GM04504 (cell line): Measurements from ENCODE around the gene CDC14B.
"Not testable (repeated sequence)": the region's sequence is repeated elsewhere in the genome, so short reads cannot be mapped to it uniquely, and the experiment has no call there.

Experiments
- DNase-seq: peaks from one replicate; pipeline ENCODE4 v3.0.0-alpha.2; 2012; ENCODE audit warnings: low read depth

The CDC14B gene

DNA sequence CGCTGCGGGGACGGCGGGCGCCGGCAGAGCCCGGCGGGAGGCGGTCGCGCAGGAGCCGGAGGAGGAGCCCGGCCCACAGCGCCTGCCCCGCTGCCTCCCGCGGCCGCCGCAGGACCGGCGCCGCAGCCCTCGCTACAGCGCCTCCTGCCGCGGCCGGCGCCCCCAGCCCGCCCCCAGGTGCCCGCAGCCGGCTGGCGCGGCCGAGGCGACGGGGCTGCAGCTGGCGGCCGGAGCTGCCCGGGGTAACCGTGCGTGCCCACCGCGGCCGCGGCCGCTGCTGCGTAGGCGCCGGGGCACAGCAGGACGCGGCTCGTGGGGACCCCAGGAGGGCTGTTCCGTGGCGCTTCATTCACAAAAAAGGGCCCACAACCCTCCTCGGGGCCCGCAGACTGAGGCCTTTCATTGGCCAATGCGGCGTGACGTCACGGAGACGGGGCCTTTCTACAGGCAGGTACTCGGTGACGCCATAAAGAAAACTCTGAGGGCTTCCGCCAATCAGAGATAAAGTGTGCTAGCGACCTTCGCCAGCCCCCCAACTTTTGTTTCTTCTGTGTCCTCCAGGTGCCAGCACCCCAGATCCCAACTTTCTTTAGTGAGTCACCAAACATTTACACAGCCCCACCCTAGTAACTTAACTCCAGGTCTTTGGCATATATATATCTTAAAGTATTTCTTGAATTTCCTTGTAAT is at the start of gene CDC14B:
Gene CDC14B (minus strand): TSS at position 353 of the 690 bp plus-strand sequence. CDS start 465 bp downstream, outside the sequence.
- DNase-seq, result no peak

DNA sequence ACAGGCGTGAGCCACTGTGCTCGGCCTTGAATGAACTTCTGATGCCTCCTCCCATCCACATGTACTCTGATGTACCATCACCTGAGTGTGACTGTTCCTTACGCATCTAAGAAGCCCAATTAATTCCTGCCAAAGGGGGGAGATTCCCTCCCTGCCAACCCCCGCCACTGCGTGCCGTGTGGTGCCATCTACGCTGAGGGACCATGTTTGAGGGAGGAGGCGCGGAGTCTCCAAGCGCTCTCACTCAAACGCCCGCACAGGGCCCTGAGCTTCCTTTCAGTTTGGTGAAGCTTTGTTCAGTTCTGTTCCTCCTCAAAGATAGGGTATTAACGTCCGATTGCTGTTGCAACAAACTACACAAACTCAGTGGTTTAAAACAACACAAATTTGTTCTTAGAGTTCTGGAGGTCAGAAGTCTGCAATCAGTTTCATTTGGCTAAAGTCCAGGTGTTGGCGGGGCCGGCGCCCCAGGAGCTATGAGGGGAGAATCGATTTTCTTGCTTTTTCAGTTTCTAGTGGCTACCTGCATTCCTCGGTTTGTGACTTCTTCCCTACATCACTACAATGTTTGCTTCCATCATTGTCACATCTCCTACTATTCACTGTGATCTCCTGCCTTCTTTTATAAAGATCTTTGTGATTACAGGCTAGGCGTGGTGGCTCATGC is 49.4 kb upstream of the CDC14B start:
- DNase-seq, result no peak

DNA sequence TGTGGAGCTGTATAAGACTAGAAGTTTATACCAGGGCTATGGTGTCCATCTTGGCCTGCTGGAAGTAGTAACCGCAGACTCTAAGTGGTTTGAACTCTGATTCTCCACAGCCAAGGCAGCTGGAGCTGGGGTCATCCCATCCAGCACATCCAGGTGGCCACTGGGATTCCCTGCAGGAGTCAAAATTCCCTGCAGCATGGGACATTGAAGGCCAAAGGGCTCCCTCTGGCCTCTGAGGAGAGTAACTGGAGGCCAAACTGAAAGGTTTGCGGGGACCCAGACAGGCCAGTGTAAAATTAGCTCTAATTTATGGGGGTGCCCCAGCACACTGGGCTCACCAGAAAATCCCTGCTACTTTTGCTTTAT is 47.7 kb upstream of the CDC14B start:
- no peak for DNase-seq

GRCh38 chr9:96666653-96667362 is 47.2 kb upstream of the CDC14B start:
- peak; percentile 52 for DNase-seq

DNA sequence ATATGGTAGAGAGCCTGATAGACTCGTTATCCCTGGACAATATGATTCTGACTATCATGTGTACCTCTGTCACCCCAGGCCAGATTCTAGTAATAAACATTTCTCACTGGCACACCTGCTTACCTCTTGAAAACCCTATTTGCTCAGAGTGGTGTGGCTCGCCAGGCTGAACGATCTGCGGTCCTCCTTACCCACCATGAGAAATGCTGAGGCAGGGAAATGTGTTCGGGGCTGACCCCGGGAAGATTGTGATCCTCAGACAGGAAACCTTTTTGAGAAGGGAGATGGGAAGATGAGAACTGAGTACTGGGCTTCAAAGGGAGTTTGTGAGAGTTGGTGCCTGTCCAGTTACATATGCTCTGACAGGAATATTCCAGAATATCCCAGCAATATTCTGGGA is 46.1 kb upstream of the CDC14B start:
- DNase-seq, result no peak

- no peak for DNase-seq
These were observed 44.0 kb upstream of the CDC14B start for GRCh38 chr9:96663506-96664120.

DNA sequence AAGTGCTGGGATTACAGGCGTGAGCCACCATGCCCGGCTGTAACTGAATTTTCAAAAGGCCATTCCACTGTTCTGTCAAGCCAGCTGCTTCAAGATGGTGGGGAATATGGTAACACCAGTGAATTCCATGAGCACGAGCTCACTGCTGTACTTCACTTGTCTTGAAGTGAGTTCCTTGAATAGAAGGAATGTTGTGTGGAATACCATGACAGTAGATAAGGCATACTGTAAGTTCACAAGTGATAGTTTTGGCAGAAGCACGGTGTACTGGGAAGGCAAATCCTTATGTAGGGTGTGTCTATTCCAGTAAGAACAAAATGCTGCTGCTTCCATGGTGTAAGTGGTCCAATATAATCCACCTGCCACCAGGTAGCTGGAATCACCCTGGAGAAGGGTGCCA is 42.1 kb upstream of the CDC14B start:
- no peak for DNase-seq

- DNase-seq, result no peak
These were observed 41.1 kb upstream of the CDC14B start for GRCh38 chr9:96660692-96661248.

DNA sequence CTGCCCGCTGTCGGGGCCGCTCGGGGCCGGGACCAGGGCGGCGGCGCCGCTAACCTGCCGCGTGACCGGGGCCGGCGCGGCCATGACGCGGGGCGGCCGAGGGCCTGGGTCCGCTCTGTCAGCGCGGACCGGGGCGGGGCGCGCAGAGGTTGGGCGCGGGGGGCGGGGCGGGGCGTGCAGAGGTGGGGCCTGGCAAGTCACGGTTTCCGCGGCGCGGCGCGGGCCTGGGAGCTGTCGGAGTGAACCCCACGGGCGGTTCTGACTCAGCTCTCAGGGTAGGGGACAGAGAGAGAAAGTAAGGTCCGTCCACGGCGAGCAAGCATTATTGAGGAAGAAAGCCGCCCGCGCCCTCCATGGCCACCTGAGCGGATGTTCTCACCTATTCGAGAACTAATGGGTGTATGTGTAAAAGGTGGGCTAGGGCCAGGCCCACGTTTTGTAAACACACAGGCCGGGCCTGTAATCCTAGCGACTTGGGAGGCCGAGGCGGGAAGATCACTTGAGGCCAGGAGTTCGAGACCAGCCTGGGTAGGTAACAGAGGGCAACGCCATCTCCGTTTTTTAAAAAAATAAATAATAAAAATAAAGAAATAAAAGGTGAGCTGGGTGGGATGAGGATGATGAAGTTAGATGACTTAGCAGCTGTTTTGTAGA is 35.7 kb upstream of the CDC14B start, which contains the start of gene PRXL2C:
Gene PRXL2C (minus strand): TSS at position 120 of the 654 bp plus-strand sequence. CDS start 36 bp downstream, at position 84.
- DNase-seq, result peak; percentile 36

DNA sequence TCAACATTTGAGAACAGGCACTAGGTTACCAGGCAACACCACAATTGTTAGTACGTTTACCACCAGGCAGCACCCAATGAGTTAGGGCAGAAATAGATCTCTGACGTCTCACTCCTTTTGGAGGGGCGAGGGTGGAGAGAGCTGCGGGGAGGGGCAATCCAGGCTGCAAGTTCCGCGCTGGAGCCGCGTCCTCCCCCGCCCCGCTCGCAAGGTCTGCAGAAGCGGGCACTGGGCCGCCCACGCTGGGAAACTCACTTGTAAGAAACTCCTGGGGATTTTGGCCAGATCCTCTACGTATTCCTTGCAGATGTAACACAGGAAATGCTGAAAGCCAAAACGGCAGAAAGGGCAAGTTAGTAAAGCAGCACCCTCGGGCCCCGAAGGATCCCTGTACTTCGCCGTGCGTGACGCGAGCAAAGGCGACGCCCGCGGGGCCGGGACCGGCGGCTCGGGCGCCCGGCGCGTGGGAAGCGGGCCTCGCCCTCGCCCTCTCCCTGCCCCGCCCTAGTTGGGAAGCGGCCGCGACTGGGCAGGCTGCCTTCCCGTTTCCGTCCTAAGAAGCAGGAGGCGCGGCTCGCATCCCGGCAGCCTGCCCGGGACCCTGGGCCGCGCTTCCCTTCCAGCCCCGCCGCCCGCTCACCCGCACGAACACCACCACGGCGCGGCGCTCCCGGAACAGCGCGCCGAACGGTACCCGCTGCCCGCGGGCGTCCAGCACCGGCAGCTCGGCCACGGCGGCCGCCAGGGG is 35.0 kb upstream of the CDC14B start:
- DNase-seq, result peak; percentile 67

GRCh38 chr9:96651626-96652025 is 32.0 kb upstream of the CDC14B start:
- DNase-seq, result no peak

DNA sequence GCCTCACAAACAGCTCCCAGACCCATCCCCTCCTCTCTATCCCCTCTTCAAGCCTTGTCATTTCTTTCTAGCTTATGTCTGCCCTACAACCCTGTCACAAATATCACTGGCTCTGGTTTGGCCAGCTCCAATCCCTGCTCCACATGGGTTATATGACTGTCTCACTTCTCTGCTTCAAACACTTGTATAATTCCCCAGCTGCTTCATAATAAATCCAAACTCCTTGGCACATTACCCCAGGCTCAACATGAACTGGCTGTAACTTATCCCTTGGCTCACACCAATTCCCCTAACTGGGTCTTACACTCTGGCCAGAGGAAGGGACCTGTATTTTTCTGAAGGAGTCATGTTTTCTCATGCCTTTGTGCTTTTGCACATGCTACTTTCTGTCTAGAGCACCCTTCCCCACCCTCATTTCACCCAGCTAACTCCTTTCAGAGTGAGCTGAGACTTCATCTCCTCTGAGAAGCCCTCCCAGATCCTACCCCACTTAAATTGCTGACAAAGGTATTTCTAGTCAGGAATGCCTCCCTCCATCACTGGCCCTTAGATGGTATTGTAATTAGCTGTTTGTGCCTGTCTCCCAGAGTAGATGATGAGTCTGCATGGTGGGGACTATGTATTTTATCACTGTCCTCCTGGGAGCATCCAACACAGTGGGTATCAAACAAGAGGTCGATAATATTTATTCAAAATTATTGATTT is 30.1 kb upstream of the CDC14B start:
- DNase-seq, result no peak

GRCh38 chr9:96646081-96646991 is 26.7 kb upstream of the CDC14B start:
- DNase-seq, result peak; percentile 84

GRCh38 chr9:96644137-96644536 is 24.5 kb upstream of the CDC14B start:
- no peak for DNase-seq

DNA sequence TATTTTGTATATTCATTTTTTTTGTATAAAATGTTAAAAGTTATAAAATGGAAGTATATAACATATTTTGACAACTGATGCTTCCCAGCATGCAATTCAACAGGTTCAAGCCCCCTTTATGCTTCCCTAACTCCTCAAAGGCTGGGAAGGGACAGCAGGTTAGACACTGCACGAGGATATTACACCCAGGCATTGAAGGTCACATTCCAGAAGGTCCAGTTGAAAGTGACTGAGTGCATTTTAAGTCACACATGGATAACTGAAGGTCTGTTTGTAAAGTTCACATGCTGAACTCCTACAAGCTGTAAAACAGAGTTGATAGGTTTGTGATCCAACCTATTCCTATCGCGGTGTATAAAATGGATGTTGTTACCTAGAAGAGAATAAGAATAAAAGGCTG is 21.9 kb upstream of the CDC14B start:
- DNase-seq, result no peak

GRCh38 chr9:96638606-96639364 is 19.1 kb upstream of the CDC14B start:
- DNase-seq, result no peak

GRCh38 chr9:96636368-96636767 is 16.7 kb upstream of the CDC14B start:
- DNase-seq, result no peak

DNA sequence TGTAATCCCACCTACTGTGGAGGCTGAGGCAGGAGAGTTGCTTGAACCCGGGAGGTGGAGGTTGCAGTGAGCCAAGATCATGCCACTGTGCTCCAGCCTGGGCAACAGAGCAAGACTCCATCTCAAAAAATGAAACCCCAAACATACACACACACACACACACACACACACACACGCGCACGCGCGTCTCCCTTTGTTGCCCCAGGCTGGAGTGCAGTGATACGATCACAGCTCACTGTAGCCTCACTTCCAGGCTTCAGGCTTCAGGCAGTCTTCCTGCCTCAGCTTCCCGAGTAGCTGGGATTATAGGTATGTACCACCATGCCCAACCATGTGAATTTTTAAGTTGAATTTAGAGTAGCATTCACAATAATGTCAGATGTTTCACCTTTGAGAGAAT is 13.9 kb upstream of the CDC14B start:
- not testable (repeated sequence) for DNase-seq

- no peak for DNase-seq
These were observed 7.3 kb upstream of the CDC14B start for GRCh38 chr9:96626912-96627311.
